Measurements from ENCODE around the gene ENPP1. TPM values are rescaled to one million over a fixed set of nuclear protein-coding genes. Genes with fewer than 3 reads are reported as not detected.

The ENPP1 gene
- total RNA-seq, 4 donors from 2014 or later = 26.5 to 128 (median 54.3) TPM

- no peak for DNase-seq
- TF ChIP-seq POLR2A (IDR thresholded peaks at IDR 0.05) = no peak
- no peak for TF ChIP-seq CTCF (IDR thresholded peaks at IDR 0.05)
- Histone ChIP-seq H3K4me3 (no peak overlapping the region), H3K9me3 (no peaks in the 10 kb centered on the region), H3K27ac (no peak overlapping the region), H3K36me3 (no peaks in the 10 kb centered on the region), H3K4me1 (no peaks in the 10 kb centered on the region), H3K27me3 (no peaks in the 10 kb centered on the region)
- intact Hi-C loops (cut with DNase I; ENCODE audit: low total_unique reads) = loop anchor here (10.0 kb wide), 1 partner anchor 285 kb away; no protein-coding TSS in a partner anchor
Measured at GRCh38 chr6:131929976-131930375, 122.2 kb downstream of the ENPP1 start.

DNA sequence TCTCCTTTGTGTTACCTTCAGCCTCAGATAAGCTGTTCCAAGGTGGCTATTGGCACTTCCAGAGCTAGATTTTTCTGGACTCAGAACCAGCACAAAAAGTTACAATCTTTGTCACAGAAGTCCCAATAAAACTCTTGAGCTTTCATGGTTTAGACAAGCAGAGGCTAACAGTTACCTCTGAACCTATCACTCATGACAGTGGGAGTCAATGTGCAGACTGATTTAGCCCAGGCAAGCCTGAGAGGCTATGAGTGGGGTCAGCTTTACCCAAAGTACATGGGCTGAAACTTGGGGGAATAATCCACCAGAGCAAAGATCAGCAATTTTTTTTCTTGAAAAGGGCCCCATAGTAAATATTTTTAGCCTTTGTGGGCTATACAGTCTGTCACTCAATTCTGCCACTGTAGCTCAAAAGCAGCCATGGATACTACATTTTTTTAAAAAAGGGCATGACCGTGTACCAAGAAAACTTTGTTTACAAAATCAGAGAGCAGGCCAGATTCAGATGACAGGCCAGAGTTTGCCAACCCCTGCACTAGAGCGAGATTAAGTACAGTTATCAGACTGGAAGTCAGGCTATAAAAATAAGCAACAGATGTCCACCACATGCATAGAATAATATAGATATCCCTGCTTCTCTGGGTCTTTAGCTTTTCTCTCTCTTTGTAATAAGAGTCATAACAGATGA is 123.4 kb downstream of the ENPP1 start:
- no peaks in the 10 kb centered on the region for H3K36me3 ChIP-seq
- no peaks in the 10 kb centered on the region for H3K4me1 ChIP-seq
- intact Hi-C loops (cut with DNase I; ENCODE audit: low total_unique reads) = no loop called here
- no peaks in the 10 kb centered on the region for H3K9me3 ChIP-seq
- no peak overlapping the region for H3K4me3 ChIP-seq
- TF ChIP-seq CTCF (IDR thresholded peaks at IDR 0.05) = no peak
- no peak for TF ChIP-seq POLR2A (IDR thresholded peaks at IDR 0.05)
- no peaks in the 10 kb centered on the region for H3K27me3 ChIP-seq
- no peak overlapping the region for H3K27ac ChIP-seq
- DNase-seq = no peak

DNA sequence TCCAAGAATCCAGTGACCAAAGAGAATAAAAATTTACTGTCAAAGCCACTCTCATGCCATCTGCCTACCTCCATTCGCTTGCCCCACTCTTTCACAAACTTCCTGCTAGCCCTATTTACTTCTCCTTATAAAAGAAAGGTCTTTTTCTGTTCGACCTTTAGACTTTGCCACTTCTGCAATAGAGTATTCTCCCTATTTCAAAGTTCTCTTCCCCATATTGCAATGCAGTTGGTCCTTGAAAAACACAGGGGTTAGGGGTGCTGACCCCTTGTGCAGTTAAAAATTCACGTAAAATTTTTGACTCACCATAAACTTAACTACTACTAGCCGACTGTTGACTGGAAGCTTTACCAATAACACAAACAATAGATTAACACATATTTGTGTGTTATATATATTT is 128.3 kb downstream of the ENPP1 start:
- TF ChIP-seq POLR2A (IDR thresholded peaks at IDR 0.05) (no peak), CTCF (IDR thresholded peaks at IDR 0.05) (no peak)
- Histone ChIP-seq H3K27me3 (no peaks in the 10 kb centered on the region), H3K9me3 (no peaks in the 10 kb centered on the region), H3K27ac (no peak overlapping the region), H3K4me3 (no peak overlapping the region), H3K4me1 (no peaks in the 10 kb centered on the region), H3K36me3 (no peaks in the 10 kb centered on the region)
- intact Hi-C loops (cut with DNase I; ENCODE audit: low total_unique reads) = no loop called here
- no peak for DNase-seq

- H3K27ac ChIP-seq = peak overlapping the region; percentile 64 to 75
- peak in 1 of 2 donors; percentile 30 for DNase-seq
Measured at GRCh38 chr6:131937226-131937625, 129.4 kb downstream of the ENPP1 start.

More at GRCh38 chr6:131937226-131937625, 129.4 kb downstream of the ENPP1 start:
- TF ChIP-seq CTCF (IDR thresholded peaks at IDR 0.05) = no peak
- no peak for TF ChIP-seq POLR2A (IDR thresholded peaks at IDR 0.05)
- Histone ChIP-seq H3K9me3 (no peaks in the 10 kb centered on the region), H3K4me3 (no peak overlapping the region), H3K36me3 (no peaks in the 10 kb centered on the region), H3K27me3 (no peaks in the 10 kb centered on the region), H3K4me1 (no peaks in the 10 kb centered on the region)
- intact Hi-C loops (cut with DNase I; ENCODE audit: low total_unique reads) = no loop called here

Data from uterus (tissue), 4 donors.